Keratinocyte (primary cell): ENCODE data around the gene CYP19A1. TPM values are rescaled to one million over a fixed set of nuclear protein-coding genes. Genes with fewer than 3 reads are reported as not detected.

ENCODE experiments used
- DNase-seq: peaks from one replicate; pipeline ENCODE4 v3.0.0-alpha.2; 2011; ENCODE audit warnings: low read depth, missing footprints, low spot score
- FAIRE-seq: peaks from 2 replicates; lab custom pipeline; 2011; peaks lifted over from hg19 to GRCh38; lab: Jason Lieb, UNC
- H2AFZ ChIP-seq: 2 replicates; pipeline ENCODE4 v1.6.0; 2012; ENCODE audit warnings: low read length, control low read depth, inconsistent platforms; ENCODE audit not compliant: control insufficient read depth
- H3K27ac ChIP-seq: 2 replicates; pipeline ENCODE4 v1.5.1; 2011; ENCODE audit warnings: low read length; ENCODE audit not compliant: control insufficient read depth, insufficient read depth
- H3K27me3 ChIP-seq: 3 replicates; pipeline ENCODE4 v1.6.0; 2011; ENCODE audit warnings: low read length; ENCODE audit not compliant: control insufficient read depth, insufficient read depth; ENCODE audit errors: extremely low read depth
- H3K36me3 ChIP-seq, 2 experiments: 2 replicates in 1 of 2; 3 replicates in 1 of 2; pipeline ENCODE4 v1.5.1; 2011; ENCODE audit warnings: low read length in 2 of 2, mild to moderate bottlenecking in 1 of 2; ENCODE audit not compliant: control insufficient read depth in 2 of 2, insufficient read depth in 2 of 2; ENCODE audit errors: extremely low read depth in 1 of 2
- H3K4me1 ChIP-seq: 3 replicates; pipeline ENCODE4 v1.5.1; 2011; ENCODE audit warnings: low read length; ENCODE audit not compliant: control insufficient read depth, insufficient read depth; ENCODE audit errors: extremely low read depth
- H3K4me2 ChIP-seq: 3 replicates; pipeline ENCODE4 v1.6.0; 2011; ENCODE audit warnings: low read depth, low read length; ENCODE audit not compliant: control insufficient read depth, insufficient read depth; ENCODE audit errors: extremely low read depth
- H3K4me3 ChIP-seq, 3 experiments: fragments of 200-600 bp in 1 of 3; sonication (generic) in 1 of 3; 2 replicates in 2 of 3; 3 replicates in 1 of 3; pipeline ENCODE4 v1.5.1; 2011 to 2016; ENCODE audit warnings: low read length in 3 of 3, mild to moderate bottlenecking in 3 of 3, control low read depth in 2 of 3, inconsistent platforms in 1 of 3, low read depth in 1 of 3, mixed read lengths in 1 of 3, mixed run types in 1 of 3, moderate library complexity in 1 of 3; ENCODE audit not compliant: control insufficient read depth in 2 of 3, insufficient read depth in 2 of 3; ENCODE audit errors: extremely low read depth in 1 of 3
- H3K79me2 ChIP-seq: 2 replicates; pipeline ENCODE4 v1.6.0; 2012; ENCODE audit warnings: low read length; ENCODE audit not compliant: control insufficient read depth, insufficient read depth
- H3K9ac ChIP-seq: 3 replicates; pipeline ENCODE4 v1.6.0; 2011; ENCODE audit warnings: low read length; ENCODE audit not compliant: control insufficient read depth, insufficient read depth; ENCODE audit errors: extremely low read depth
- H3K9me1 ChIP-seq: 3 replicates; pipeline ENCODE4 v1.6.0; 2011; ENCODE audit warnings: low read length; ENCODE audit not compliant: control insufficient read depth, insufficient read depth; ENCODE audit errors: extremely low read depth
- H3K9me3 ChIP-seq: 2 replicates; pipeline ENCODE4 v1.5.1; 2012; ENCODE audit warnings: low read depth, low read length; ENCODE audit not compliant: control insufficient read depth
- H4K20me1 ChIP-seq: 3 replicates; pipeline ENCODE4 v1.6.0; 2011; ENCODE audit warnings: low read length; ENCODE audit not compliant: control insufficient read depth, insufficient read depth; ENCODE audit errors: extremely low read depth
- CTCF ChIP-seq, 3 experiments: IDR thresholded peaks in 1 of 3; conservative IDR thresholded peaks in 1 of 3; optimal IDR thresholded peaks in 1 of 3; 2 replicates in 2 of 3; 3 replicates in 1 of 3; pipeline versions ENCODE3 to v1.5.1; 2011; ENCODE audit warnings: low read length in 3 of 3, mild to moderate bottlenecking in 3 of 3, moderate library complexity in 2 of 3, control low read depth in 1 of 3, inconsistent platforms in 1 of 3; ENCODE audit not compliant: insufficient read depth in 2 of 3; ENCODE audit errors: extremely low read depth in 1 of 3
- EZH2 ChIP-seq: IDR thresholded peaks from one replicate; pipeline ENCODE4 v1.6.1; 2012; ENCODE audit warnings: inconsistent platforms, mild to moderate bottlenecking, low read length, moderate library complexity
- dilution Hi-C: fragments of 300-500 bp; cut with MboI; formaldehyde crosslinking; loops from one replicate; pipeline ENCODE4 v1.7.0; 2020; ENCODE audit warnings: low sequenced_read_pairs; ENCODE audit not compliant: extremely low pct_ligation_motif_present
- polyA plus RNA-seq, 5 experiments: library from polyadenylated mRNA; depleted of rRNA in 3 of 5; stranded (reverse) in 3 of 5; stranded (forward) in 1 of 5; unstranded in 1 of 5; fragments of >200 nt; gene quantifications; 1 replicate in 1 of 5; 2 replicates in 3 of 5; 3 replicates in 1 of 5; pipeline versions ENCODE4 v1.2.1 to v1.2.3, GENCODE V29; 2011 to 2012; ENCODE audit warnings: missing spikeins in 2 of 5, low read depth in 1 of 5, low replicate concordance in 1 of 5

The CYP19A1 gene
- polyA plus RNA-seq, 1 donor (not counting 4 experiments of a cell fraction or from before 2014, with no cell fraction given) = not detected

GRCh38 chr15:51363383-51363782, 25.0 kb upstream of the CYP19A1 start:
- Histone ChIP-seq H3K4me3 (no peak overlapping the region), H4K20me1 (no peaks in the 10 kb centered on the region), H3K4me2 (no peak overlapping the region), H3K9ac (no peak overlapping the region), H3K9me3 (no peaks in the 10 kb centered on the region), H3K36me3 (no peaks in the 10 kb centered on the region), H3K79me2 (no peaks in the 10 kb centered on the region), H3K9me1 (no peaks in the 10 kb centered on the region), H3K27me3 (peaks cover 8% of the 10 kb centered on the region), H2AFZ (no peak overlapping the region), H3K4me1 (no peaks in the 10 kb centered on the region), H3K27ac (no peak overlapping the region)
- dilution Hi-C loops = no loop called here
- no peak for DNase-seq
- no peak for FAIRE-seq
- TF ChIP-seq CTCF (optimal IDR thresholded peaks at IDR 0.05 in 1 of 3, IDR thresholded peaks at IDR 0.05 in 1 of 3, conservative IDR thresholded peaks at IDR 0.05 in 1 of 3; ENCODE audit: extremely low read depth in 1 of 3, insufficient read depth in 2 of 3, low read length in 3 of 3) (no peak), EZH2 (no peak)

GRCh38 chr15:51359981-51360380, 21.6 kb upstream of the CYP19A1 start:
- H3K36me3 ChIP-seq = no peaks in the 10 kb centered on the region
- H3K4me2 ChIP-seq = no peak overlapping the region
- no peaks in the 10 kb centered on the region for H4K20me1 ChIP-seq
- no peak for FAIRE-seq
- no peaks in the 10 kb centered on the region for H3K4me1 ChIP-seq
- no peaks in the 10 kb centered on the region for H3K9me3 ChIP-seq
- TF ChIP-seq CTCF (optimal IDR thresholded peaks at IDR 0.05 in 1 of 3, IDR thresholded peaks at IDR 0.05 in 1 of 3, conservative IDR thresholded peaks at IDR 0.05 in 1 of 3; ENCODE audit: extremely low read depth in 1 of 3, insufficient read depth in 2 of 3, low read length in 3 of 3) = no peak
- TF ChIP-seq EZH2 = no peak
- no peaks in the 10 kb centered on the region for H3K9me1 ChIP-seq
- no peak overlapping the region for H3K9ac ChIP-seq
- H2AFZ ChIP-seq = no peak overlapping the region
- no peaks in the 10 kb centered on the region for H3K79me2 ChIP-seq
- no peak for DNase-seq
- peaks cover 8% of the 10 kb centered on the region for H3K27me3 ChIP-seq
- dilution Hi-C loops = no loop called here
- no peak overlapping the region for H3K27ac ChIP-seq
- no peak overlapping the region for H3K4me3 ChIP-seq
